HepG2 (cell line): ENCODE results near the gene SHISA7. TPM values are rescaled to one million over a fixed set of nuclear protein-coding genes. Genes with fewer than 3 reads are reported as not detected.

Experiments
- CHD2 ChIP-seq: IDR thresholded peaks from 2 replicates; pipeline ENCODE4 v1.6.1; 2011; ENCODE audit warnings: low read depth, low read length, improper control_type of control experiment
- FOXK1 ChIP-seq: sonication (generic); formaldehyde crosslinking; IDR thresholded peaks from 2 replicates; pipeline ENCODE4 v1.4.0; 2020; ENCODE audit warnings: low read depth, missing genetic modification reagents, borderline replicate concordance
- FOXK2 ChIP-seq: fragments of 450-650 bp; IDR thresholded peaks from 2 replicates; pipeline ENCODE4 v1.6.1; 2016
- HOXA3 ChIP-seq: sonication (generic); formaldehyde crosslinking; IDR thresholded peaks from 2 replicates; pipeline ENCODE4 v1.5.0; 2020; ENCODE audit warnings: missing genetic modification reagents
- KLF15 ChIP-seq: sonication (generic); formaldehyde crosslinking; IDR thresholded peaks from 2 replicates; pipeline ENCODE4 v1.8.1; 2023; ENCODE audit warnings: borderline replicate concordance, mild to moderate bottlenecking, inconsistent platforms, missing genetic modification reagents, mixed read lengths
- POLR2G ChIP-seq: fragments of 200-400 bp; formaldehyde crosslinking; IDR thresholded peaks from 2 replicates; pipeline ENCODE4 v1.6.1; 2018; ENCODE audit warnings: mild to moderate bottlenecking, low read depth, low read length, moderate library complexity
- RBM22 ChIP-seq: fragments of 200-400 bp; formaldehyde crosslinking; optimal IDR thresholded peaks from 2 replicates; pipeline ENCODE3; 2017; ENCODE audit warnings: mild to moderate bottlenecking, low read length, moderate library complexity
- ZBTB42 ChIP-seq: sonication (generic); formaldehyde crosslinking; IDR thresholded peaks from 2 replicates; pipeline ENCODE4 v1.5.0; 2020; ENCODE audit warnings: mild to moderate bottlenecking, missing genetic modification reagents
- ZKSCAN5 ChIP-seq: sonication (generic); formaldehyde crosslinking; IDR thresholded peaks from 2 replicates; pipeline ENCODE4 v1.5.1; 2020; ENCODE audit warnings: mild to moderate bottlenecking, missing genetic modification reagents
- ZNF337 ChIP-seq: sonication (generic); formaldehyde crosslinking; IDR thresholded peaks from 2 replicates; pipeline ENCODE4 v1.5.1; 2020; ENCODE audit warnings: missing genetic modification reagents, low read depth, mild to moderate bottlenecking, borderline replicate concordance
- ZNF598 ChIP-seq: sonication (generic); formaldehyde crosslinking; IDR thresholded peaks from 2 replicates; pipeline ENCODE4 v1.5.1; 2020; ENCODE audit warnings: mild to moderate bottlenecking, missing genetic modification reagents, borderline replicate concordance
- ZSCAN30 ChIP-seq: sonication (generic); formaldehyde crosslinking; IDR thresholded peaks from 2 replicates; pipeline ENCODE4 v1.5.0; 2020; ENCODE audit warnings: mild to moderate bottlenecking, missing genetic modification reagents
- polyA plus RNA-seq, 8 experiments: library from polyadenylated mRNA; depleted of rRNA in 3 of 8; stranded (reverse) in 7 of 8; unstranded in 1 of 8; fragments of >200 nt; fragmentation: Illumina TruSeq in 4 of 8; extraction: Trizol in 4 of 8; gene quantifications; 2 replicates each; pipeline versions ENCODE4 v1.2.1 to v1.2.3, GENCODE V29; 2011 to 2016; ENCODE audit warnings: low read depth in 4 of 8, missing spikeins in 1 of 8, mixed read lengths in 1 of 8; ENCODE audit not compliant: insufficient read depth in 1 of 8
- total RNA-seq, 5 experiments: library from RNA; depleted of rRNA; stranded (reverse); fragments of >200 nt; fragmentation: Illumina TruSeq; extraction: Trizol; gene quantifications; 2 replicates each; pipeline ENCODE4 v1.2.3, GENCODE V29; 2016; ENCODE audit warnings: low read depth in 1 of 5
- TF ChIP-seq, protein P1 (sequence below): sonication (generic); formaldehyde crosslinking; IDR thresholded peaks from 2 replicates; pipeline ENCODE4 v1.4.0; 2020; ENCODE audit warnings: mild to moderate bottlenecking, missing genetic modification reagents
- TF ChIP-seq, protein P2 (sequence below): IDR thresholded peaks from 2 replicates; pipeline ENCODE4 v1.6.1; 2012; ENCODE audit warnings: low read depth, low read length, improper control_type of control experiment
- TF ChIP-seq, protein P3 (sequence below): sonication (generic); formaldehyde crosslinking; IDR thresholded peaks from 2 replicates; pipeline ENCODE4 v1.5.0; 2020; ENCODE audit warnings: mild to moderate bottlenecking, low read depth, missing genetic modification reagents, borderline replicate concordance
- TF ChIP-seq, protein P4 (sequence below): fragments of 450-650 bp; IDR thresholded peaks from 2 replicates; pipeline ENCODE4 v1.6.1; 2017
- TF ChIP-seq, protein P5 (sequence below): sonication (generic); formaldehyde crosslinking; IDR thresholded peaks from 2 replicates; pipeline ENCODE4; 2020; ENCODE audit warnings: missing genetic modification reagents, mild to moderate bottlenecking, borderline replicate concordance
- TF ChIP-seq, protein P6 (sequence below): sonication (generic); formaldehyde crosslinking; IDR thresholded peaks from 2 replicates; pipeline ENCODE4 v1.8.1; 2022; ENCODE audit warnings: low read depth, mild to moderate bottlenecking, missing genetic modification reagents

The SHISA7 gene
- total and polyA plus RNA-seq, 2 of the 13 experiments (the other 11 are each of a cell fraction or from before 2014, with no cell fraction given): not detected

DNA sequence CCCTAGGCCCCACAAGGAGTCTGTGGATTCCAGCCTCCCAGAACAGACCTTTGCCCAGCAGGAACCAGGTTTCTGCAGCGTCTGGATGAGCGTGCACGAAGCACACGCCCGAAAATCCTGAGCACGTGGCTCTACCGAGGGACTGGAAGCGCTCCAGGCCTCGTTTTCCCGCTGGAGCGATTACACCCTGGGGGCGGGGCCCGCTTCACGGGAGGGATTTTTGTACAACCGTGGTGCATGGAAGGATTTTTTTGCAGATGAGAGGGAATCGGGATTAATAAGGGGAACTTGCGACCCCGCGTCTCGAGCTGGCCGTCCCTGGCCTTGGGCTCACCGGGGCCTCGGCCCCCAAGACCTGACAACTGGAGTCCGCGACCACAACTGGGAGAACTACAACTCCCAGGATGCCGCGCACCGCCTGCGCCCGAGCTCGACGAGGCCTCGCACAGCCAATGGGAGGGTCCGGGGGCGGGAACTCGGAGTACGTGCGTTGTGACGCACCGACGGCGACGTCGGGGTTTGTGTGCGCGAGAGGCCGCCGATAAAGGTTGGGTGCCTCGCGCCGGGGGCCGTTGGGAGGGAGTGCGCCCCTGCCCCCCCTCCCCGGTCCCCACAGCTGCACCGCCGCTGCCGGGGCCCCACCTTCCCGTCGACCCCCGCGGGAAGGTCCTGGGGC is 33.1 kb upstream of the SHISA7 start, which contains the start of gene ZNF628 (continued):
- peak; percentile 74; the same call in 1 of the 2 replicates for TF ChIP-seq FOXK1 (CRISPR knock-in tag)
- TF ChIP-seq ZNF598 (CRISPR knock-in tag): peak; percentile 92; the same call in 1 of the 2 replicates
- TF ChIP-seq, protein P1, sequence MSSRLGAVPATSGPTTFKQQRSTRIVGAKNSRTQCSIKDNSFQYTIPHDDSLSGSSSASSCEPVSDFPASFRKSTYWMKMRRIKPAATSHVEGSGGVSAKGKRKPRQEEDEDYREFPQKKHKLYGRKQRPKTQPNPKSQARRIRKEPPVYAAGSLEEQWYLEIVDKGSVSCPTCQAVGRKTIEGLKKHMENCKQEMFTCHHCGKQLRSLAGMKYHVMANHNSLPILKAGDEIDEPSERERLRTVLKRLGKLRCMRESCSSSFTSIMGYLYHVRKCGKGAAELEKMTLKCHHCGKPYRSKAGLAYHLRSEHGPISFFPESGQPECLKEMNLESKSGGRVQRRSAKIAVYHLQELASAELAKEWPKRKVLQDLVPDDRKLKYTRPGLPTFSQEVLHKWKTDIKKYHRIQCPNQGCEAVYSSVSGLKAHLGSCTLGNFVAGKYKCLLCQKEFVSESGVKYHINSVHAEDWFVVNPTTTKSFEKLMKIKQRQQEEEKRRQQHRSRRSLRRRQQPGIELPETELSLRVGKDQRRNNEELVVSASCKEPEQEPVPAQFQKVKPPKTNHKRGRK (CRISPR knock-in tag): no peak
- no peak for TF ChIP-seq ZKSCAN5 (CRISPR knock-in tag)
- TF ChIP-seq KLF15 (CRISPR knock-in tag): peak; percentile 94; the same call in 1 of the 2 replicates
- TF ChIP-seq CHD2: peak; percentile 64; the same call in 1 of the 2 replicates
- peak; percentile 63 for TF ChIP-seq POLR2G
- peak; percentile 73 for TF ChIP-seq ZBTB42 (CRISPR knock-in tag)
- TF ChIP-seq ZNF337 (CRISPR knock-in tag): no peak
- no peak for TF ChIP-seq ZSCAN30
- TF ChIP-seq, protein P2, sequence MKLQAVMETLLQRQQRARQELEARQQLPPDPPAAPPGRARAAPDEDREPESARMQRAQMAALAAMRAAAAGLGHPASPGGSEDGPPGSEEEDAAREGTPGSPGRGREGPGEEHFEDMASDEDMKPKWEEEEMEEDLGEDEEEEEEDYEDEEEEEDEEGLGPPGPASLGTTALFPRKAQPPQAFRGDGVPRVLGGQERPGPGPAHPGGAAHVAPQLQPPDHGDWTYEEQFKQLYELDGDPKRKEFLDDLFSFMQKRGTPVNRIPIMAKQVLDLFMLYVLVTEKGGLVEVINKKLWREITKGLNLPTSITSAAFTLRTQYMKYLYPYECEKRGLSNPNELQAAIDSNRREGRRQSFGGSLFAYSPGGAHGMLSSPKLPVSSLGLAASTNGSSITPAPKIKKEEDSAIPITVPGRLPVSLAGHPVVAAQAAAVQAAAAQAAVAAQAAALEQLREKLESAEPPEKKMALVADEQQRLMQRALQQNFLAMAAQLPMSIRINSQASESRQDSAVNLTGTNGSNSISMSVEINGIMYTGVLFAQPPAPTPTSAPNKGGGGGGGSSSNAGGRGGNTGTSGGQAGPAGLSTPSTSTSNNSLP: no peak
- TF ChIP-seq, protein P3, sequence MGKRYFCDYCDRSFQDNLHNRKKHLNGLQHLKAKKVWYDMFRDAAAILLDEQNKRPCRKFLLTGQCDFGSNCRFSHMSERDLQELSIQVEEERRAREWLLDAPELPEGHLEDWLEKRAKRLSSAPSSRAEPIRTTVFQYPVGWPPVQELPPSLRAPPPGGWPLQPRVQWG (CRISPR knock-in tag): no peak
- TF ChIP-seq FOXK2: no peak
- TF ChIP-seq, protein P4, sequence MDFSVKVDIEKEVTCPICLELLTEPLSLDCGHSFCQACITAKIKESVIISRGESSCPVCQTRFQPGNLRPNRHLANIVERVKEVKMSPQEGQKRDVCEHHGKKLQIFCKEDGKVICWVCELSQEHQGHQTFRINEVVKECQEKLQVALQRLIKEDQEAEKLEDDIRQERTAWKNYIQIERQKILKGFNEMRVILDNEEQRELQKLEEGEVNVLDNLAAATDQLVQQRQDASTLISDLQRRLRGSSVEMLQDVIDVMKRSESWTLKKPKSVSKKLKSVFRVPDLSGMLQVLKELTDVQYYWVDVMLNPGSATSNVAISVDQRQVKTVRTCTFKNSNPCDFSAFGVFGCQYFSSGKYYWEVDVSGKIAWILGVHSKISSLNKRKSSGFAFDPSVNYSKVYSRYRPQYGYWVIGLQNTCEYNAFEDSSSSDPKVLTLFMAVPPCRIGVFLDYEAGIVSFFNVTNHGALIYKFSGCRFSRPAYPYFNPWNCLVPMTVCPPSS: no peak
- TF ChIP-seq, protein P5, sequence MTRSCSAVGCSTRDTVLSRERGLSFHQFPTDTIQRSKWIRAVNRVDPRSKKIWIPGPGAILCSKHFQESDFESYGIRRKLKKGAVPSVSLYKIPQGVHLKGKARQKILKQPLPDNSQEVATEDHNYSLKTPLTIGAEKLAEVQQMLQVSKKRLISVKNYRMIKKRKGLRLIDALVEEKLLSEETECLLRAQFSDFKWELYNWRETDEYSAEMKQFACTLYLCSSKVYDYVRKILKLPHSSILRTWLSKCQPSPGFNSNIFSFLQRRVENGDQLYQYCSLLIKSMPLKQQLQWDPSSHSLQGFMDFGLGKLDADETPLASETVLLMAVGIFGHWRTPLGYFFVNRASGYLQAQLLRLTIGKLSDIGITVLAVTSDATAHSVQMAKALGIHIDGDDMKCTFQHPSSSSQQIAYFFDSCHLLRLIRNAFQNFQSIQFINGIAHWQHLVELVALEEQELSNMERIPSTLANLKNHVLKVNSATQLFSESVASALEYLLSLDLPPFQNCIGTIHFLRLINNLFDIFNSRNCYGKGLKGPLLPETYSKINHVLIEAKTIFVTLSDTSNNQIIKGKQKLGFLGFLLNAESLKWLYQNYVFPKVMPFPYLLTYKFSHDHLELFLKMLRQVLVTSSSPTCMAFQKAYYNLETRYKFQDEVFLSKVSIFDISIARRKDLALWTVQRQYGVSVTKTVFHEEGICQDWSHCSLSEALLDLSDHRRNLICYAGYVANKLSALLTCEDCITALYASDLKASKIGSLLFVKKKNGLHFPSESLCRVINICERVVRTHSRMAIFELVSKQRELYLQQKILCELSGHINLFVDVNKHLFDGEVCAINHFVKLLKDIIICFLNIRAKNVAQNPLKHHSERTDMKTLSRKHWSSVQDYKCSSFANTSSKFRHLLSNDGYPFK (CRISPR knock-in tag): peak; percentile 71; the same call in 1 of the 2 replicates
- TF ChIP-seq, protein P6, sequence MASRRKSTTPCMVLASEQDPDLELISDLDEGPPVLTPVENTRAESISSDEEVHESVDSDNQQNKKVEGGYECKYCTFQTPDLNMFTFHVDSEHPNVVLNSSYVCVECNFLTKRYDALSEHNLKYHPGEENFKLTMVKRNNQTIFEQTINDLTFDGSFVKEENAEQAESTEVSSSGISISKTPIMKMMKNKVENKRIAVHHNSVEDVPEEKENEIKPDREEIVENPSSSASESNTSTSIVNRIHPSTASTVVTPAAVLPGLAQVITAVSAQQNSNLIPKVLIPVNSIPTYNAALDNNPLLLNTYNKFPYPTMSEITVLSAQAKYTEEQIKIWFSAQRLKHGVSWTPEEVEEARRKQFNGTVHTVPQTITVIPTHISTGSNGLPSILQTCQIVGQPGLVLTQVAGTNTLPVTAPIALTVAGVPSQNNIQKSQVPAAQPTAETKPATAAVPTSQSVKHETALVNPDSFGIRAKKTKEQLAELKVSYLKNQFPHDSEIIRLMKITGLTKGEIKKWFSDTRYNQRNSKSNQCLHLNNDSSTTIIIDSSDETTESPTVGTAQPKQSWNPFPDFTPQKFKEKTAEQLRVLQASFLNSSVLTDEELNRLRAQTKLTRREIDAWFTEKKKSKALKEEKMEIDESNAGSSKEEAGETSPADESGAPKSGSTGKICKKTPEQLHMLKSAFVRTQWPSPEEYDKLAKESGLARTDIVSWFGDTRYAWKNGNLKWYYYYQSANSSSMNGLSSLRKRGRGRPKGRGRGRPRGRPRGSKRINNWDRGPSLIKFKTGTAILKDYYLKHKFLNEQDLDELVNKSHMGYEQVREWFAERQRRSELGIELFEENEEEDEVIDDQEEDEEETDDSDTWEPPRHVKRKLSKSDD (CRISPR knock-in tag): 0 out of 2 replicates have a peak, but pooled peaks have one; percentile 28
- TF ChIP-seq HOXA3 (CRISPR knock-in tag): peak; percentile 97
- no peak for TF ChIP-seq RBM22
